Upper lobe of left lung (tissue), 4 donors: Measurements from ENCODE around the gene RRP7A.

Experiments used
- CTCF ChIP-seq, 6 experiments: fragments of 450-650 bp in 4 of 6; fragments of 200-600 bp in 2 of 6; sonication (generic) in 2 of 6; IDR thresholded peaks; one replicate each; pipeline ENCODE4 v1.5.1; 2016 to 2019; ENCODE audit warnings: antibody characterized with exemption in 6 of 6
- POLR2A ChIP-seq, 4 donors: fragments of 450-650 bp; IDR thresholded peaks; one replicate each; pipeline ENCODE4 v1.5.1; 2016 to 2017; ENCODE audit warnings: antibody characterized with exemption in 4 of 4, mild to moderate bottlenecking in 2 of 4
- POLR2AphosphoS5 ChIP-seq, 2 donors: sonication (generic); formaldehyde crosslinking; IDR thresholded peaks; one replicate each; pipeline ENCODE4 v1.5.1; 2017; ENCODE audit warnings: antibody characterized with exemption in 2 of 2

GRCh38 chr22:42560781-42561180, 41.2 kb upstream of the RRP7A start:
- peak in 5 of 6 experiments; percentile 21 to 42 (median 35) for TF ChIP-seq CTCF (IDR thresholded peaks at IDR 0.05)
- TF ChIP-seq POLR2A (IDR thresholded peaks at IDR 0.05), result no peak
- no peak for TF ChIP-seq POLR2AphosphoS5 (IDR thresholded peaks at IDR 0.05)
